Tracheal epithelial cell (primary cell): ENCODE results near the gene CRTC1. TPM values are rescaled to one million over a fixed set of nuclear protein-coding genes. Genes with fewer than 3 reads are reported as not detected.

Experiments used
- total RNA-seq: library from RNA; depleted of rRNA; stranded (reverse); fragments of >200 nt; gene quantifications from 2 replicates; pipeline ENCODE4 v1.2.1, GENCODE V29; 2014

CRTC1 gene
- total RNA-seq = 0.72 and 1.1 TPM in 2 replicates

DNA sequence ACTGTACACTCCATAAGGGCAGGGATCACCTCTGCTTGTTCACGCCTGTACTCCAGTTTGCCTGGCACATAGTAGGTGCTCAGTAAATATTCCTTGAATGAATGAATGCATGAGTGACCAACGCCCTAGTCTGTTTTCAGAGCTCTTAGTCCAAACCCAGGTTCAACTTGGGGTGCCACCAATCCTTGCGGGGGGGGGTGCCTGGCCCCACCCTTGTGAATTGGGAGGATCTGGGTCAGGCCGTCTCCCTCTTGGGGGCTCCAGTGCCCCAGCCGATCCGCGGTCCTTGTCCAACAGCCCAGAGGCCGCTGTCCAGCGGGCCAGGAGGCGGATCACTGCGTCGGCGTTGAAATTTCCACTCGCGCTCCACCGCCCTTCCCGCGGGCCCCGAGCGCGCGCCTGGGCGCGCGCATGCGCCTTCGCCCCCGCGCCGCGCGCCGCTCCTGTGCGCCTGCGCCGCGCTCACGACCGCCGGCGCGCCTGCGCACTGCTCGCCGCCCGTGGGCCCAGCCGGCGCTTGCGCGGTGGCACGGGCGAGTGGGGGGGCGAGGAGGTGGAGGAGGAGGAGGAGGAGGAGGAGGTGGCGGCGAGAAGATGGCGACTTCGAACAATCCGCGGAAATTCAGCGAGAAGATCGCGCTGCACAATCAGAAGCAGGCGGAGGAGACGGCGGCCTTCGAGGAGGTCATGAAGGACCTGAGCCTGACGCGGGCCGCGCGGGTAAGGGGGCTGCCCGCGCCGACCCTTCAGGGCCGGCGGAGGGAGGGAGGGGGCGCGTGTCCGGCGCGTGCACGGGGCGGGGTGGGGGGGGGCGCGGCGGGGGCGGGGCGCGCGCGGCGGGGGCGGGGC is at the start of gene CRTC1:
Gene CRTC1 (plus strand): TSS at position 572 of the 849 bp plus-strand sequence. CDS start 23 bp downstream, at position 595.

DNA sequence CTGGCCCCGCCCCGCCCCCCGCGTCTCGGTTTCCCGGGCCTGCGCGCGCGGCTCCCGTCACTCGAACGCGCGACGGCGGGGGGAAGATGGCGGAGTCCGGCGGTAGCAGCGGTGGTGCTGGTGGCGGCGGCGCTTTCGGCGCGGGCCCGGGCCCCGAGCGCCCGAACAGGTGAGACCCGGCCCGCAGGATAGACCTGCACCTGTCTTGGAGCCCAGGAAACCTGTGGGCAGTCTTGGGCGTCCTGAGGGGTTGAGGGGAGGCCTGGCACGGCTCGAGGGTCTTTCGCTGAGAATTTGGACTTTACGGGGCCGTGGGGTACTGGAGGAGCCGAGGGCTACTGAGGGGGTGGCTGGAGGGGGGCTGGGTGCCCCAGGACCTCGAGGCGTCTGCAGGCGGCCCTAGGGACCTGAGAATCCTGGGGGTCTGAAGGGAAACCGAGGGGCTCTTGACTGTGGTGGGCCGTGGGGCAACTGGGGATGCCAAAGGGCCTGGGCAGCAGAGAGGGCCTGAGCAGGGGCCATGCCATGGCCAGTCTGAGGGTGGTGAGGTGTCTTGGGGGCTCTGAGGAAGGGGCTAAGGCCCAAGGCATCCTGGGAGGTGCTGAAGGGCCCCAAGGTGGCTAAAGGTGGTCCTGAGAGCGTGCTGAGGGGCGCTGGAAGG is 46.4 kb upstream of the CRTC1 start, which contains the start of gene KLHL26:
Gene KLHL26 (plus strand): TSS at position 60 of the 661 bp plus-strand sequence. CDS start 27 bp downstream, at position 87.

DNA sequence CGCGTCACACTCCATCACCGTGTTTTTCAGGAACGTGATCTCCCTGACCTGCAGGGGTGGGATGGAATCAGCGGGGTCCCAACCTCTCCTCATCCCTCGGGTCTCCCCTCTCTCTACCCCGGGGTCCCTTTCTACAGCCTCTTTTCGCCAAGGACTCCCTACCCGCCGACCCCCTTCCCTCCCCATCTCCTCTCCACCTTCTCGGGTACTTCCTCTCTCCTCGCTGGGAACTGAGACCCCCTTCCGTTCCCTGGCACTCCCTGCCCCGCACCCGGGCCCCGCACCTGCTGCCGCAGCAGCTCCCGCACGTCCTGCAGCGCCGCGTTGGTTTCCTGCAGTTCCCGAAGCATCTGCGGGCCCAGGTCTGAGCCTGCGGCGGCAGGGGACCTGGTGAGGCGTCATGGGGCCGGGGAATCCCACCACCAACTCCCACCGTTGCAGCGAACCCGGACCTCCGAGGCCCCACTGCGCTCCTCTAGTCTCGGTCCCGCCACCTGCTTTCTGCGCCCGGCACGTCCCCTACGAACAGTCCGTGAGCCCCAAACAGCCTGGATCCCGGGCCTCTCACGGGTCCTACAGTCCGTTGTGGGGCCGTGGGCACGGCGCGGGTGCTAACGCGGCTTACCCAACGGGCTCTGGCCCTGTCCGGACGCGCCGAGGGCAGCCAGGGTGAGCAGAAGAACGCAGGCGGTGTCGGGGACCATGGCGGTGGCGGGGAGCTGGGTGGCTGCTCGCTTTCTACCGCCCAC is 107.3 kb downstream of the CRTC1 start, which contains the start of gene COMP:
Gene COMP (minus strand): TSS at position 740 of the 749 bp plus-strand sequence. CDS start 36 bp downstream, at position 704.

GRCh38 chr19:18831524-18832305 is 148.2 kb downstream of the CRTC1 start, which contains the start of gene UPF1:
Gene UPF1, plus strand, starts transcription at chr19:18831959. Its CDS starts 251 bp downstream, at chr19:18832210.

Other genes with a start within 250 kb of the CRTC1 start
- 33.9 and 41.7 TPM in 2 replicates for gene ISYNA1, start 245.5 kb upstream of the CRTC1 start, total RNA-seq
- gene ELL, start 161.6 kb upstream of the CRTC1 start, total RNA-seq = 9.8 and 10.1 TPM in 2 replicates
- gene FKBP8, start 140.1 kb upstream of the CRTC1 start, total RNA-seq = 211 and 228 TPM in 2 replicates
- gene KXD1, start 125.8 kb upstream of the CRTC1 start, total RNA-seq = 66.5 and 73.5 TPM in 2 replicates
- gene UBA52, start 111.8 kb upstream of the CRTC1 start, total RNA-seq = 916 and 1,024 TPM in 2 replicates
- 38.2 and 69.9 TPM in 2 replicates for gene REX1BD, start 94.9 kb upstream of the CRTC1 start, total RNA-seq
- 0.21 and 1.2 TPM in 2 replicates for gene CRLF1, start 76.9 kb upstream of the CRTC1 start, total RNA-seq
- 0.85 TPM in 1 of 2 replicates, not detected in the other for gene TMEM59L, start 70.8 kb upstream of the CRTC1 start, total RNA-seq
- 2.9 and 4.0 TPM in 2 replicates for gene KLHL26, start 46.7 kb upstream of the CRTC1 start, total RNA-seq
- not detected in 2 replicates for gene COMP, start 107.6 kb downstream of the CRTC1 start, total RNA-seq
- gene UPF1, start 148.3 kb downstream of the CRTC1 start, total RNA-seq = 61.2 and 75.0 TPM in 2 replicates
- gene CERS1, start 212.5 kb downstream of the CRTC1 start, total RNA-seq = 0.72 and 0.85 TPM in 2 replicates
- 201 and 293 TPM in 2 replicates for gene COPE, start 235.7 kb downstream of the CRTC1 start, total RNA-seq
- 59.9 and 61.7 TPM in 2 replicates for gene DDX49, start 236.0 kb downstream of the CRTC1 start, total RNA-seq